T1000 (cell line): ENCODE data around the gene RNF149.

Experiments used
- DNase-seq: peaks from one replicate; lab custom pipeline; 2025; ENCODE audit warnings: mixed read lengths; lab: John Stamatoyannopoulos, UW

Gene RNF149

DNA sequence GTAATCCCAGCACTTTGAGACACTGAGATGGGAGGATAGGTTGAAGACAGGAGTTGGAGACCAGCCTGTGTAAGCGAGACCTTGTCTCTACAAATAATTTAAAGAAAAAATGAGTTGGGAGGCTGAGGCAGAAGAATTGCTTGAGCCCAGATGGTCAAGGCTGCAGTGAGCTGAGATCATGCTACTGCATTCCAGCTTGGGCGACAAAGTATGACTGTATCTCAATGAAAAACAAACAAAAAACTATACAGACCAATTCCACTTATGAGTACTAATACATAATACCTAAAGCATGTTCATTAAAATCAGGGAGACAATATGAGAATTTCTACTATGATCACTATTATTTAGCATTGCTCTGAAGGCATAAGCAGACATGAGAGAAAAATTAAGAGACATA, 12.6 kb downstream of the RNF149 start:
- DNase-seq: no peak

DNA sequence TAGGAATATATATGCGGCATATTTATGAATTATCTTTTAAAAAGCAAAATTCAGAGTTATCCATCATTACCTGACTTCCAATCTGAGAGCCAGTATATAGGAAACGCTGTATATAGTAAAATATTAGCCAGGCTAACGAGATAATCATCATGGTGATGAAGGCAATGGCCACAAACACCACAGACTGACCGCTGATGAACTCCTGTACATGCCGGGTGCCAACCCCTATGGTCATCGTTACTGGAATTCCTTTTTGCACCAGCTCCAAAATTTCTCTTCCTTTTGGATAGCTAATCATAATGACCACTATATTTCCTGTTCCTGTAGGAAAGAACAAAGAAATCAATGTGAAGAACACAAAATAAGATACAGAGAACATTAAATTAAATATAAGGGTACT, 13.6 kb downstream of the RNF149 start:
- no peak for DNase-seq

DNA sequence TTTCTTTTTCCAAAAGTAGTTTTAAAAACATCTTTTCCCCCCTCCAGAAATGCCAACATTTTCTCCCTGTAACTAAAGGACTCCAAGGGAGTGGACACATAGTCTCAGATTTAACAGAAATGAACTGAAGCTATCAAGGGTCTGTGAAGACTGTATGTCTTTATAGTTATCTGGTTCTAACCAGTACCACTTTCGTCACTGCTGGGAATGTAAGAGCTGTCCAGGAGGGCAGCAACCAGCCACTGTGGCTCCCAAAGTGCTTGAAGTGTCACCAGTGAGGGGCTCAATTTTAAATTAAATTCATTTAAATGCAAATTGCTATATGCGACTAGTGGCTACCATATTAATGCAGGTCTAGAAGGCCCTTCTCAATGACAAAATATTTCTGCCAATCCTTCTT, 15.0 kb downstream of the RNF149 start:
- DNase-seq: no peak

DNA sequence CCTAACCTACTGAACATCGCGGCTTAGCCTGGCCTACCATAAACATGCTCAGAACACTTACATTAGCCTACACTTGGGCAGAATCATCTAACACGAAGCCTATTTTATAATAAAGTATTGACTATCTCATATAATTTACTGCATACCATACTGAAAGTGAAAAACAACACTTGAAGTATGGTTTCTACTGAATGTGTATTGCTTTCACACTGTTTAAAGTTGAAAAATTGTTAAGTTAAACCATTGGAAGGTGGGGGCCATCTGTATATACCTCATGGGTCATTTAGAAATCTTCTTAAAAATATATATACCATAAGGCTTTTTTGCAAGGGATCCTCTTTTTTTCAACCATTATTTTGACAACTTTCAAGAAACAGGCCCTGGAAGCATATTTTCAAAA, 16.5 kb downstream of the RNF149 start:
- DNase-seq: no peak

DNA sequence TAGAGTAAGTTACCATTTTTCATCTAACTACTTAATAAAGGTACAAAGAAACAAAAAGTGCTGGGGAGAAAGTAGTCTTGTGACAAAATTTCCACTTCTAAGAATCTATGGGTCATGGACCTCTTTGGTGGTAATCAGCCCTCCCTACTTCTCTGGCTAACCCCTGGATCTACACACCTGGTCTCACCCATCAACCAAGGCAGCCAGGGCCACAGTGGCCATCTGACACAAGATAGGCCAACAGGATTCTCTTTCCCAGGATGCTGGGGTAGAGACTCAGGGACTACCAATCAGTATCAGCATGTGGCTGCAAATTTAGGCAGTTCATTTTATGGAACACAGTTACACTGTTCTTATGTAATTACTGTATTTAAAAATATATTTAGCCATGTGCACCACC, 17.8 kb downstream of the RNF149 start:
- no peak for DNase-seq

DNA sequence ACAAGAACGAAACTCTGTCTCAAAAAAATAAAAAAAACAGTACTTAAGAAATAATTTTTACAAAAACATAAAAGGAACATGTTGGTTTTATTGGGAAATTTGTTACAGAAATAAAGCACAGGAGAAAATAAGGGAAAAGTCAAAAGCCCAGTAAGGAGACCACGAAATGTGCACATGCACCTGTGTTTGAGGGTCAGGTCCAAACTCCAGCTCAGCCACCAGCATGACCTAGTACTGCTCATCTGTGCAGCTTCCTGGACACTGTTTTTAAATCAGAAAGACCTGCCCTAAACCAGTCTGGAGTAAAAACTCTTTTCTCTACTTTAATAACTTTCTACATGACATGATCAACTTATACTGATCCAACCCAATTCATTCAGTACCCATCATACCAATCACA, 21.2 kb downstream of the RNF149 start:
- DNase-seq: no peak

DNA sequence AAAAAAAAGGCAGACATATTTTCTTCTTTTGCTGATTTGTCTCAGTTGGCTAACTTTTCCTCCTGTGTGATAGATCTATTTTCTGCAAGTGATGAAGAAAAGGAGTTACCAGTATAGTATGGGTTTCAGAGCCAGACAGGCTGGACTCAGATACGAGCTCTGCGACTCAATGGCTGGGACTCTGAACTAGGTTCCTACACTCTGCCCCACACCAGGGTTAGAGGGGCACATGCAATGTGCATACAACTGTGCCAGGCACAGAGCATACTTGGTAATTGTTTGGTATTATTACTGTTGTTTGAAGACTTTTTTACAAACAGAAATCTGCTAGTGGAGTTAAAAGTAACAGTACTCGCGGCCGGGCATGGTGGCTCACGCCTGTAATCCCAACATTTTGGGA, 21.8 kb downstream of the RNF149 start:
- DNase-seq: no peak

DNA sequence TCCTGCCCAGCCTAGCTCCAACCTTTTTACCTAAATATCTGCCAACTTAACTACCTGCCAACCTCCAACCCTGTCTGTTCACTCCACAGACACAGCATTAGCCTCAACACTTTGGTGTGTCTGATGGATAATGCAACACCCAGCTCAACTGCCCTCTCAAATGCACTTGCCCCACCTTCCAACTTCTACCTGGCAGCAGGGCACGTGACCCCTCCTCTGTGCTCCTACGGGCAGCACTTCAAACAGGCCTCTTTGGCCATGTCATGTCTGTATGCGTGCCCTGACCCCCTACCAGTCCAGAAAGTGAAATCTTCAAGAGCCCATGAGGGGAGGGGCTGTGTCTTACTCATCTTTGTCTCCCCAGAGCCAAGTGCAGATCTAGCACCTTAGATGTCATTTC, 25.5 kb downstream of the RNF149 start:
- no peak for DNase-seq

DNA sequence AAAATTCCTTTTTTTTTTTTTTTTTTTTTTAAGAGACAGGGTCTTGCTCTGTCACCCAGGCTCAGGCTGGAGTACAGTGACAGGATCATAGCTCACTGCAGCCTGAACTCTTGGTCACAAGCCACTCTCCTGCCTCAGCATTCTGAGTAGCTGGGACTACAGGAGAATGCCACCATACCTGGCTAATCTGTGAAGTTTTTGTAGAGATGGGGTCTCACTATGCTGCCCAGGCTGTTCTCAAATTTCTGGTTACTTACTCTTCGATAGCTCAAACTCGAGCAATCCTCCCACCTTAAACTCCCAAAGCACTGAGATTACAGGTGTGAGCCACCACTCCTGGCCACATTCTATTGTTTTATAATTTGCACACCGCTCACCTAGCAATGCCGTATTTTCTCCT, 27.0 kb downstream of the RNF149 start:
- DNase-seq: no peak

DNA sequence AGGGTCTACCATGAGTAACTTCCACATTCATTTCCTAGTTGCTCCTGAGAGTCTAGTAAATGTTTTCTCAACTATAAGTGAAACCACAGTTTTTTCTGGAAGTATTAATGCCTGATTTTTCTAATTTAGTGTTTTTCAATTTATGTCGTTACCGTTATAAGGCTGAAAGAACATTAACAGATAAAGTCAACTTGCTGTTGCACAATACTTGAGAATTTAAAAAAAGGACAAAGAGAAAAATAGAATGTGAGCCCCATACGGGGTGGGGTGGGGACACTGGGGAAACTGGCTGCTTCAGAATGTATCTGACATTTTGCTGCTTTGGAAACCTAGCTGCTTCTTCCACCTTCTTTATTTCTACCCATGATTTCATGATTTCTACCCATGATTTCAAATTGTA, 29.6 kb downstream of the RNF149 start:
- no peak for DNase-seq

DNA sequence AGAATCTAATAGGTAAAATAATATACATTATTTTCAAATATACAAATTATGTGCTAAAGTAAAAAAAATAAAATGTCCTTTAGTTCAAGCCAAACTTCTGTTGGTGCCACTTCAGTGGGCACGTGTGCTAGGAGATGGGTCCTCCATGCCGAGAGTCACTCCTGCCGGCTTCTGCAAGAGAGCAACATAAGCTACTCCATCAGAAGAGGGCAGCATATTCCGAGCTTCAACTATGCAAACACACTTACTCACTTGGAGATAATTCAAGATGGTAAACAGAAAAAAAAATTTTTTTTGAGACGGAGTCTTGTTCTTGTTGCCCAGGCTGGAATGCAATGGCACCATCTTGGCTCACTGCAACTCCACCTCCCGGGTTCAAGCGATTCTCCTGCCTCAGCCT, 31.4 kb downstream of the RNF149 start:
- no peak for DNase-seq

DNA sequence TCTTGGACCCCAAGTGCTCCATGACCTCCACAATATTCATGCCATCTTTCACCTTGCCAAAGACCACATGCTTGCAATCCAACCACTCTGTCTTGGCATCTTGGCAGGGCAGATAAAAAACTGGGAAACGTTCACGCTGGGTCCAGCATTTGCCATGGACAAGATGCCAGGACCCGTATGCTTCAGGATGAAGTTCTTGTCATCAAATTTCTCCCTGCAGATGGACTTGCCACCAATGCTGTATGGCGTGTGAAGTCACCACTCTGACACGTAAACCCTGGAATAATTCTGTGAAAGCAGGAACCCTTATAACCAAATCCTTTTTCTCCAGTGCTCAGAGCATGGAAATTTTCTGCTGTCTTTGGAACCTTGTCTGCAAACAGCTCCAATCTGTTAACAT, 34.4 kb downstream of the RNF149 start:
- no peak for DNase-seq

DNA sequence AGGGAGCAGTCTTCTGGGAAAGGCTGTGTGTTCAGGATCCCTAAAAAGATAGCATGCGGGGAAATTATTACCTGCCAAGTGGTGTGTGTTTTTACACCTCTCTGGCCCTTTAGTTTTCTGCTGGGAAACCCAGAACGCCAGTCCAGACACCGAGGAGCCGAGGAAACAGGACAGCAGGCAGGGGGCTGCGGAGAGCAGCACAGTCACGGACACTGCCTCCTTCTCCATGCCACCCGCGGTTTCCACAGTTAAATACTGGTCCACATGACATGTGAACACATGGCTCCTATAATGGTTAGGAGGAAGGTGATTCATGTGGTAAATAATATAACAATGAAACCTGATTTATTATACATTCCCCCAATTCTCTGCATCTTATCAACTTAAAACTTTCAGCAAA, 35.4 kb downstream of the RNF149 start:
- DNase-seq: no peak

DNA sequence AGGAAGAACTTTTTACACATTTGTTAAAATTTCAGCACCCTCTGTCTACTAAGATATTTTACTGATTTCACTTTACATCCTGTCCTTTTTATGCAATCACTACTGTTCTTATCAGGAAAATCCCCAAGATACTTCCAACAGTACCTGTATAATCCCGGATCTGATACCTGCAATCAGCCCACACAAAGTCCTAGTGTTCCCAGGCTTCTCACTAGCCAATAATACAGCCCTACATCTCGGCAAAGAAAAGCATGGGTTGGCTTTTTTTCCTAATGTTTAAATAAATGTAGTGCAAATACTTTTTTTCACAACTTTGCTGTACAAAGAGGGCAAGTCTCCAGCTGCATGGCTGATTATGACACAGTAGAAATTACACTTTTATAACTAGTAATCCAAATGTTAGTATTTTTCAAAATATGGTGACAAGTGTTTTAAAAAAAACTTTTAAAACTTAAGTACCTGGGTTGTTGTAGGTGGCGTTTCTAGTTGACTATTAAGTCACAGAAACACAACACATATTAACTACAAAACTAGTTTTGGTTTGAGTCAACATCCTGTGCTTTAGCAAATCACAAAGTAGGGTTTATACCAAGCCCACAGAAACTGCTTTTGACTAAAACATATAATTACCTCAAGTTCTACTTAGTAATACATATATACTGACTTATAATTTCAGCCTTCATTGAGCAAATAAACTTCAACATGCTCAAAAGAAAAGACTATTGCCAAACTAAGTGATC, 36.3 kb downstream of the RNF149 start:
- DNase-seq: no peak

DNA sequence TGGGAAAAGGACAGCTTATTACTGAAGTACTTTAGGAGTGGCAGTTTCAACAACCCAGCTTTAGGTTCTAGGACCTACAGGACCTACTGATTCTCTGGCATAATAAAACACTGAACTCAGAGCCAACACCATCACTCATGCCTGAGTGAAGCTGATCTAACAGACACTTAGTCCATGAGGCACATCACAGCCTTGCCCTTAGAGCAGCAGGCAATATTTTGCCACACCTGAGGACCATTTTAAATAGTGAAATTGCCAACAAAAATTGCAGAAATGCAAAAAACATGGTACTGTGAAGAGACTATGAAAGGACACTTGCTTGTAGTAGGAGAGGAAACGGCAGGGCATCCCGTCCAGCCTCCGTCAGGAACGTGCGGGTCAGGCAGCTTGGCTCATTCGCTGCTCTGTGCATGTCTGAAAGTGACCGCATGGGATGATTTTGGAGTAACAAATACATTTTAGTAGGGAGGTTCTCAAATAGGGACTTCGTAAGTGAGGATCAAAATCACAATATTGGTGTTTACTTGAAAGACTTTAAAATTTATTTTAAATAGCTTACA, 37.7 kb downstream of the RNF149 start:
- DNase-seq: no peak

DNA sequence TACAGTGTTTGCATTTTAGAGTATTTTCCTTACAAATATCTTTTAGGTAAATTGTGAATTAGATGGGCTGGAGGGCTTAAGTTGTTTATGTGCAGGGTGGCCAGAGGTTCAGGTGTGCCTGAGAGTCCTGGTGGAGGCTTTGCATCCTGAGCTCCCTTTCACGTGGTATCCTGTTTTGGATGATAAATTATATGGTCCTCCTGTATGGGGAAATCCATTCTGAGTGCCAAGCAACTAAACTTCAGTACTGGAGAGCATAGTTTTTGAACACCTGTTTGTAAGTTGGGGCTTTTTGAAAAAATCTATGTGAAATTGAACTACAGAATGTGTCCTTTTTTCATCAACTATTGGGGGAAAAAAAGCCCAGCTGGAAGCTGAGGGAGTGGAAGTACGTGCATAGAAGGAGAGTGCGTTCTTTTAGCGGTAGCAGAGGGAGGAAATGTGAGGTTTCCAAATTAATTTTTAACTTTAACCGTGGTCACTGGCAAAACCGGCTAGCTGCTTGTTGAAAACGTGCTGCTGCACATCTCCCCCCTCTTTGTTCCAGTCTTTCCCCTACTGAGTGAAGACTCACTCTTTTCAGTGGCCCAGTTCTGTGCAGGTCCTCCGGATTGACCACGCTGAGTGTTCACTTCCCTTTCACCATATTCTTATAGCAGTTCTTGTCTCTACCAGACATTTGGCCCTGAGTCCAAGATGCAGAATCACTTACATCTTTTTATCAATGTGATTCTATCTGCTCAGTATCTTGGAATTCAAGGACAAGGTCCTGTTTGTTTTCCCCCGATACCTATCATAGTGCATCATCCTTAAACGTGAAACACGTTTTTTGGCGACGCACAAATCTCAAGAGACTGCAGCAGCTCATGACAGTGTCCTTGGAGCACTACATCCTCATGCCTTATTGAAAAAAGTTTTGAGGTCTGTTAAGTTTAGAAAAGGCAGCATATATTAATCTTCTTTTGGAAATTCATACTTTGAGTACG, 40.5 kb downstream of the RNF149 start:
- DNase-seq: no peak

DNA sequence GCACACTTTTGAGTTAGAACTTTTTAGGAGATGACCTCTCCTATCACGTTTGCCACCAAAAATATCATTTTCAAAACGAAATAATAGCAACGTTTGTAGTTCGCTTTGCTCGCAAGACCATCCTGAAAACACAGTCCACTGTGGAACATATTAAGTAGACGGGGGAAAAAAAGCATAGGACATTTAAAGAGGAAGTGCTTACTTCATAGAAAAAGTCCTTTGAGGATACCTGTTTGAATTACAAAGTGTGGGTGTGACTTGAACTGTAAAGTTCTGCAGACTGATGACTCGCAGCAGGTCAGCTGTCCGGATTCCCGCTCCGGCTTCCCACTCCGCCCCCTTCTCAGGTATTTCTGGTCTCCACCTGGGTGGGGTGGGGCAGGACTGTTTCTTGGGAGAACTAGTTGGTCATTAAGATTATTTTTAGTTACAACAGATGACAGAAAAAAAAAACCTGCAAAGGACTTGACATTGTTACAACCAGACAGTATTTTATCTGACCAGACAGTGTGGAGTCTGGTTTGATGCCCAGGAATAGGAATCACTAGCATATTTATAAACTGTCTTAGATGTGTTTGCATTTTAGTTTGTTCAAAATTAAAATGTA, 42.5 kb downstream of the RNF149 start:
- DNase-seq: no peak

DNA sequence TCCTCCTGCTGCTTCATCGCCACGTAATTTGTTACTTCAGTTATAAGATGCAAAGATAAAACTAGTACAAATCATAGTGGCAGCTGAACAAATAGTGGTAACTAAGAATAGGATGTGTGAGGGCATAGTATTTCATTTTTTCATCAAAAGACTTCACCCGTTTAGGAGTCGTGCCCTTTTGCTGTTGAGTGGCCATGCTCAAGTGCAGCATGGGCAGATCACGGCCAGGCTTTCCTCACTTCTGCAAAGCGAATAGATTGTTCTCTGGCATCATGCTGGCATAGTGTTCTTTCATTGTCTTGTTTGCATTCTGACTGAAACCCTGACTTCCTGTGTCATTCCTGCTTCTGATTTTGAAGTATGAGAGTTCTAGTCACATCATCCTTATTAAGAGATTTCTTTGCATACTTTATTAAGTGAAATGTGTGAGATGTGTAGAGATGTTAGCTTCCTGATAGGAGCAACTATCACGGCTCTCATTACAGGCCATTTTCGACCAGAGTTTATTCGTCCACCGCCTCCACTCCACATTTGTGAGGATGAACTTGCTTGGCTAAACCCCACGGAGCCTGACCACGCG, 44.1 kb downstream of the RNF149 start:
- no peak for DNase-seq

DNA sequence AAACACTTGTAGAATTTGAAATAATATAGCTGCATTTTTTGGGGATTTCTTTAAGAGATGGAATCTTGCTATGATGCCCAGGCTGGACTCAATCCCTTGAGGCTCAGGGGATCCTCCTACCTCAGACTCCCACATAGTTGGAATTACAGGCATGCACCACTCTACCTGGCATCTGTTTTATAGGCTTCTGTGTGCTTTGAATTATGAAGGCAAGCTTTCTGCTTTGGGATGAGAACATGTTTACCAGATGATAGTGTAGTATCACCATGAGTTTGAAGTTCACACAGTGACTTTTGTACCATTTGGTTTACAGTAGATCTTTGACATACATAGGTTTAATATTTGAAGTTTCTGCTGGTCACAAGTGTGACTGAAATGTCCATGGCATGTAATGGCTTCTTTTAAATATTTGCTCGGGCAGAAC, 45.1 kb downstream of the RNF149 start:
- DNase-seq: no peak

DNA sequence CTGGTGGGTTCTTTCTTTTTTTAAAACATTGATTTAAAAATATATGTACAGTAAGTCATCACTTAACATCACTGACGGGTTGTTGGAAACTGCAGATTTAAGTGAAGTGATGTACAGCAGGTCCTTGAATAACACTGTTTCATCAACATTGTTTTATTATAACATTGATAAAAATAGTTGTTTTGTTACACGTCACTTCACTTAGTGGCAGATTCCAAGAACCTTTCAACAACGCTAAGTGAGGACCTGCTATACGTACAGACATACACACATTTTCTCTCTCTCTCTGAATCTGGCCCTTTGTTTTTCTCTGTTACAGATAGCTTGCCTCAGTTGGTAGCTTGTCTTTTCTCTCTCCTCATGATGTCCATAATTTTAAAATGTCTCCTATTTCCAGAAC, 46.4 kb downstream of the RNF149 start:
- no peak for DNase-seq

DNA sequence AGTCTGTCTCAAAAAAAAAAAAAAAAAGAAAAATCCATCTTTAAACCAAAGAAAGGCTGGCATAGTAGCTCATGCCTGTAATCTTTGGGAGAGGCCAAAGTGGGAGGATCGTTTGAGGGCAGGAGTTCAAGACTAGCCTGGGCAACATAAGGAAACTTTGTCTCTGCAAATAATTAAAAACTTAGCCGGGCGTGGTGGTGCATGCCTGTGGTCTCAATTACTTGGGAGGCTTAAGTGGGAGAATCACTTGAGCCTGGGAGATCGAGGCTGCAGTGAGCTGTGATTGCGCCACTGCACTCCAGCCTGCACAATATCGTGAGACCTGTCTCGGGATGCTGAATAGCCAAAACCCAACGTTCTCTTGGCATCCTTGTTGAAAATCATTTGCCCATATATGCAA, 49.7 kb downstream of the RNF149 start:
- DNase-seq: no peak

DNA sequence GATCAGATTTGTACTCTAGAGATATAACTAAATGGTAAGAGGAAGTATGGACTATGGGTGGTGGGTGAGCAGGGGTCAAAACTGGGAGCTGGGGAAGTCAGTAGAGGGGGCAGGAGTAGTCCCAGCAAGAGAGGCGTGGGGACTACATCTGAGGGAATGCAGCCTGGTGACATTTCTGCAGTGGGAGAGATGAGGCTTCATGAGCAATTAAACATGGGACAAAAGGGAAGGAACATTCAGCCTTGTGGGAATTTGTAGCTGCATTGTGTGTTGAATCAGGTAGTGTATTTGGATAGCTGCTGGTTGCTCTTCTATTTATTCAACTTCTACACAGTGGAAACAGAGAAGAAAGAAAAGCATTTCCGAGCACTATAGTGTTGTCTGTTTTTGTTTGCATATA, 52.2 kb downstream of the RNF149 start:
- DNase-seq: no peak
